Caco-2 (cell line): Measurements from ENCODE around the gene ZNF500. TPM values are rescaled to one million over a fixed set of nuclear protein-coding genes. Genes with fewer than 3 reads are reported as not detected.
"Not testable (repeated sequence)": the region's sequence is repeated elsewhere in the genome, so short reads cannot be mapped to it uniquely, and the experiment has no call there.

Source experiments
- BruUV-seq: library from RNA; stranded (reverse); fragments of 400-500 nt; replicated peaks from 2 replicates; lab custom pipeline; 2021; lab: Mats Ljungman, UMichigan
- CTCF ChIA-PET: fragments of 300-600 bp; sonication (Branson Sonifier 250); formaldehyde crosslinking; loops from one replicate; lab custom pipeline; 2022; ENCODE audit warnings: antibody characterized with exemption; lab: Charles Lee
- POLR2A ChIA-PET: fragments of 300-600 bp; sonication (Branson Sonifier 250); formaldehyde crosslinking; loops from one replicate; lab custom pipeline; 2022; ENCODE audit warnings: antibody characterized with exemption; lab: Charles Lee
- DNase-seq, 2 experiments: peaks; one replicate each; pipeline versions ENCODE4 v3.0.0 to v3.0.0-alpha.2; 2020 to 2022
- H3K27me3 ChIP-seq: replicated peaks from 2 replicates; pipeline ENCODE4 v1.6.0; 2011; ENCODE audit warnings: low read length; ENCODE audit not compliant: control insufficient read depth, insufficient read depth
- H3K36me3 ChIP-seq: 2 replicates; pipeline ENCODE4 v1.5.1; 2011; ENCODE audit warnings: low read length; ENCODE audit not compliant: control insufficient read depth, insufficient read depth
- H3K4me1 ChIP-seq: fragments of 250-450 bp; sonication (Bioruptor Pico); 2 replicates; pipeline ENCODE4 v1.5.1; 2020; ENCODE audit warnings: mild to moderate bottlenecking
- H3K4me3 ChIP-seq: 2 replicates; pipeline ENCODE4 v1.5.1; 2011; ENCODE audit warnings: low read depth, mild to moderate bottlenecking, control low read depth, low read length
- H3K9me3 ChIP-seq: fragments of 250-450 bp; sonication (Bioruptor Pico); 2 replicates; pipeline ENCODE4 v1.5.1; 2020; ENCODE audit warnings: mild to moderate bottlenecking, moderate library complexity
- H3K27ac Mint-ChIP-seq: one replicate; pipeline ENCODE4 v1.8.0; 2022; ENCODE audit warnings: mixed read lengths; ENCODE audit not compliant: unreplicated experiment
- H3K27me3 Mint-ChIP-seq: one replicate; pipeline ENCODE4 v1.8.0; 2022; ENCODE audit warnings: mixed read lengths; ENCODE audit not compliant: insufficient read depth, unreplicated experiment
- H3K36me3 Mint-ChIP-seq: one replicate; pipeline ENCODE4 v1.8.0; 2022; ENCODE audit warnings: mild to moderate bottlenecking, mixed read lengths; ENCODE audit not compliant: insufficient read depth, unreplicated experiment
- H3K4me1 Mint-ChIP-seq: one replicate; pipeline ENCODE4 v1.8.0; 2022; ENCODE audit warnings: low read depth, mixed read lengths; ENCODE audit not compliant: unreplicated experiment
- H3K4me3 Mint-ChIP-seq: one replicate; pipeline ENCODE4 v1.8.0; 2022; ENCODE audit warnings: mild to moderate bottlenecking, moderate library complexity, mixed read lengths; ENCODE audit not compliant: unreplicated experiment
- H3K9me3 Mint-ChIP-seq: one replicate; pipeline ENCODE4 v1.8.0; 2022; ENCODE audit warnings: mixed read lengths; ENCODE audit not compliant: unreplicated experiment
- intact Hi-C: fragments of 100-400 bp; cut with micrococcal nuclease; formaldehyde crosslinking; loops from one replicate; pipeline ENCODE4 v1.10.0; 2022; ENCODE audit not compliant: unreplicated experiment
- total RNA-seq: library from RNA; stranded (reverse); gene quantifications from 2 replicates; pipeline ENCODE4 v1.2.3, GENCODE V29; 2022
- TF ChIP-seq, protein P1 (sequence below), 2 experiments: fragments of 200-600 bp in 1 of 2; IDR thresholded peaks; 1 replicate in 1 of 2; 2 replicates in 1 of 2; pipeline versions ENCODE4 v1.5.1 to v1.8.0; 2011 to 2022; ENCODE audit warnings: antibody characterized with exemption in 1 of 2, control low read depth in 1 of 2, inconsistent platforms in 1 of 2, low read depth in 1 of 2, low read length in 1 of 2, mild to moderate bottlenecking in 1 of 2, moderate library complexity in 1 of 2; ENCODE audit not compliant: insufficient read depth in 1 of 2, severe bottlenecking in 1 of 2, unreplicated experiment in 1 of 2

The ZNF500 gene
- total RNA-seq, 1 experiment from 2014 or later: 12.9 TPM

DNA sequence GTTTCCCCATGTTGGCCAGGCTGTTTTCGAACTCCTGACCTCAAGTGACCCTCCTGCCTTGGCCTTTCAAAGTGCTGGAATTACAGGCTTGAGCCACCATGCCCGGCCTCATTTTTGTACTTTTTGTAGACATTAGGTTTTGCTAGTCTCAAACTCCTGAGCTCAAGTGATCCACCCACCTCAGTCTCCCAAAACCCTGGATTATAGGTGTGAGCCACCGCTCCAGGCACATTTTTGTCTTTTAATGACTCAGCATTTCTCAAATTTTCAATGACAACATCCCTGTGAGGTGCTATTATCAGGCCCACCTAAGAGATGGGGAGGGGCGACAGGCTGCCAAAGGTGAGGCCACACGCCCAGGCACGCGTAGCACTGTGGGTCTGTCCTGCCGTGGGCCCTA lies 20.1 kb upstream of the ZNF500 start:
- Histone ChIP-seq H3K9me3 (no peaks in the 10 kb centered on the region), H3K27me3 (no peaks in the 10 kb centered on the region), H3K36me3 (no peaks in the 10 kb centered on the region), H3K4me1 (peaks cover 35% of the 10 kb centered on the region), H3K4me3 (no peak overlapping the region)
- Mint-ChIP-seq H3K4me3 (no peak overlapping the region), H3K27ac (no peak overlapping the region), H3K4me1 (peaks cover 12% of the 10 kb centered on the region), H3K36me3 (peaks cover 8% of the 10 kb centered on the region), H3K27me3 (no peaks in the 10 kb centered on the region), H3K9me3 (no peaks in the 10 kb centered on the region)
- TF ChIP-seq, protein P1, sequence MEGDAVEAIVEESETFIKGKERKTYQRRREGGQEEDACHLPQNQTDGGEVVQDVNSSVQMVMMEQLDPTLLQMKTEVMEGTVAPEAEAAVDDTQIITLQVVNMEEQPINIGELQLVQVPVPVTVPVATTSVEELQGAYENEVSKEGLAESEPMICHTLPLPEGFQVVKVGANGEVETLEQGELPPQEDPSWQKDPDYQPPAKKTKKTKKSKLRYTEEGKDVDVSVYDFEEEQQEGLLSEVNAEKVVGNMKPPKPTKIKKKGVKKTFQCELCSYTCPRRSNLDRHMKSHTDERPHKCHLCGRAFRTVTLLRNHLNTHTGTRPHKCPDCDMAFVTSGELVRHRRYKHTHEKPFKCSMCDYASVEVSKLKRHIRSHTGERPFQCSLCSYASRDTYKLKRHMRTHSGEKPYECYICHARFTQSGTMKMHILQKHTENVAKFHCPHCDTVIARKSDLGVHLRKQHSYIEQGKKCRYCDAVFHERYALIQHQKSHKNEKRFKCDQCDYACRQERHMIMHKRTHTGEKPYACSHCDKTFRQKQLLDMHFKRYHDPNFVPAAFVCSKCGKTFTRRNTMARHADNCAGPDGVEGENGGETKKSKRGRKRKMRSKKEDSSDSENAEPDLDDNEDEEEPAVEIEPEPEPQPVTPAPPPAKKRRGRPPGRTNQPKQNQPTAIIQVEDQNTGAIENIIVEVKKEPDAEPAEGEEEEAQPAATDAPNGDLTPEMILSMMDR (IDR thresholded peaks at IDR 0.05; ENCODE audit: insufficient read depth in 1 of 2, low read depth in 1 of 2, low read length in 1 of 2, severe bottlenecking in 1 of 2, unreplicated experiment in 1 of 2): no peak
- BruUV-seq: no TSS peak
- ChIA-PET CTCF (no interaction called here), POLR2A (no interaction called here)
- no peak for DNase-seq
- intact Hi-C loops: no loop called here

GRCh38 chr16:4785758-4786433 lies 18.9 kb upstream of the ZNF500 start:
- Histone ChIP-seq H3K27me3 (no peaks in the 10 kb centered on the region), H3K9me3 (no peaks in the 10 kb centered on the region), H3K4me1 (peaks cover 35% of the 10 kb centered on the region), H3K4me3 (no peak overlapping the region), H3K36me3 (no peaks in the 10 kb centered on the region)
- no peak for DNase-seq
- Mint-ChIP-seq H3K27ac (no peak overlapping the region), H3K27me3 (no peaks in the 10 kb centered on the region), H3K4me3 (no peak overlapping the region), H3K36me3 (peaks cover 4% of the 10 kb centered on the region), H3K4me1 (peaks cover 12% of the 10 kb centered on the region), H3K9me3 (no peaks in the 10 kb centered on the region)
- intact Hi-C loops: no loop called here
- TF ChIP-seq, protein P1 (IDR thresholded peaks at IDR 0.05; ENCODE audit: insufficient read depth in 1 of 2, low read depth in 1 of 2, low read length in 1 of 2, severe bottlenecking in 1 of 2, unreplicated experiment in 1 of 2): no peak
- CTCF ChIA-PET: interaction anchor here (0.6 kb wide), 1 partner anchor 231 kb away, joined by 3 read pairs; no protein-coding TSS in a partner anchor
- POLR2A ChIA-PET: no interaction called here
- BruUV-seq: no TSS peak

DNA sequence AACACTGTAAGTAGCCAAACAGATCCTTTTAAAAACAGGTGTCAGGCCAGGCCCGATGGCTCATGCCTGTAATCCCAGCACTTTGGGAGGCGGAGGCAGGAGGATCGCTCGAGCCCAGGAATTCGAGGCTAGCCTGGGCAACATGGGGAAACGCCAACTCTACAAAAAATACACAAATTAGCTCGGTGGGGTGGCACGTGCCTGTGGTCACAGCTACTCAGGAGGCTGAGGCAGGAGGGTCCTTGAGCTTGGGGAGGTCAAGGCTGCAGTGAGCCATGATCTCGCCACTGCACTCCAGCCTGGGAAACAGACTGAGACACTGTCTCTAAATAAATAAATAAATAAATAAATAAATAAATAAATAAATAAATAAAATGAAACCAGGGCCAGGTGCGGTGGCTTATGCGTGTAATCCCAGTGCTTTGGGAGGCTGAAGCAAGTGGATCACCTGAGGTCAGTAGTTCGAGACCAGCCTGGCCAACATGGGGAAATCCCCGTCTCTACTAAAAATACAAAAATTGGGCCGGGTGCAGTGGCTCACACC lies 17.6 kb upstream of the ZNF500 start:
- H3K4me1 Mint-ChIP-seq: peaks cover 12% of the 10 kb centered on the region
- DNase-seq, H3K27me3 ChIP-seq, H3K27ac Mint-ChIP-seq, POLR2A ChIA-PET, H3K36me3 ChIP-seq, H3K9me3 Mint-ChIP-seq, H3K36me3 Mint-ChIP-seq, intact Hi-C loops, H3K9me3 ChIP-seq, H3K27me3 Mint-ChIP-seq, H3K4me3 Mint-ChIP-seq, H3K4me3 ChIP-seq, CTCF ChIA-PET, BruUV-seq: not testable (repeated sequence)
- H3K4me1 ChIP-seq: peaks cover 26% of the 10 kb centered on the region
